HG03432 (cell line): ENCODE data around the gene TEKTIP1.
"Not testable (repeated sequence)": the region's sequence is repeated elsewhere in the genome, so short reads cannot be mapped to it uniquely, and the experiment has no call there.

Experiments
- ATAC-seq: cut with Tn5 transposase; IDR thresholded peaks from one replicate; pipeline ENCODE4 v1.9.1; 2021; ENCODE audit warnings: mild to moderate bottlenecking, moderate library complexity; ENCODE audit not compliant: unreplicated experiment

The TEKTIP1 gene

DNA sequence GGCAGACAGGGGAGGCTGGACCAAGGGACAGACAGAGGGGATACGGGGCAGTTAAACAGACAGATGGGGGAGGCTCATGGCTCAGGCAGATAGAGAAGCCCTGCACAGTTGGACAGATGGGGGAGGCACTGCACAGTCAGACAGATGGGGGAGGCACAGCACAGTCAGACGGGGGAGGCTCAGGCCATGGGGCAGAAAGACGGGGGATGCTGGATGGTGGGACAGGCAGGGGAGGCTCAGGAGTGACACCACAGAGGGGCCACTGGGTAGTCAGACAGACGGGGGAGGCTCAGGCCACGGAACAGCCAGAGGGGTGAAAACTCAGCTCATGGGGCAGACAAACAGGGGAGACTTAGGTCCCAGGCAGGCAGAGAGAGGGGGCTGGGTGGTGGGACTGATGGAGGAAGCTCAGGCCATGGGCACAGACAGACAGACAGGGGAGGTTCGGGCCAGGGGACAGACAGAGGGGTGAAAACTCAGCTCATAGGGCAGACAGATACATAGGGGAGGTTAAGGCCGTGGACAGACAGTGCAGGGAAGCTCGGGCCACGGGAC, 17.5 kb downstream of the TEKTIP1 start:
- no peak for ATAC-seq

DNA sequence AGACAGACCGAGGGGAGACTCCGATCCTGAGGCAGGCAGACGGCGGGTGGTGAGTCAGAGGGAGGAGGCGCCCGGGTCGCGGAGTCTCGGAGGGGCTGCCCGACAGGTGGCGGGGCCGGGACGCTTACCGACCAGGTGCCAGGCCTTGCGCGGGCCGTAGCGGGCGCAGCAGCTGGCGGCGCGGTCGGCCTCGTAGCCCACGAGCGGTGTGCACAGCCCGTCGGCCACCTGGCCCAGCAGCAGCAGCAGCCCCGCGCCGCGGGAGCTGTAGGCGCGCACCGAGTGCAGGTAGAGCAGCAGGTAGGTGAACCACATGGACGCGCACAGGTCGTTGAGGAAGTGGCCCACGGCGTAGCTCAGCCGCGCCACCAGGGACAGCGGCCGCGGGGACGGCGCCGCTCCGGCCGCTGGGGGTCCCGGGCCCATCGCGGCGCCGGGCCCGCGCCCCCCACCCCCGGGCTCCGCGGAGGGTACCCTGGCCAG, 18.0 kb downstream of the TEKTIP1 start:
- no peak for ATAC-seq

DNA sequence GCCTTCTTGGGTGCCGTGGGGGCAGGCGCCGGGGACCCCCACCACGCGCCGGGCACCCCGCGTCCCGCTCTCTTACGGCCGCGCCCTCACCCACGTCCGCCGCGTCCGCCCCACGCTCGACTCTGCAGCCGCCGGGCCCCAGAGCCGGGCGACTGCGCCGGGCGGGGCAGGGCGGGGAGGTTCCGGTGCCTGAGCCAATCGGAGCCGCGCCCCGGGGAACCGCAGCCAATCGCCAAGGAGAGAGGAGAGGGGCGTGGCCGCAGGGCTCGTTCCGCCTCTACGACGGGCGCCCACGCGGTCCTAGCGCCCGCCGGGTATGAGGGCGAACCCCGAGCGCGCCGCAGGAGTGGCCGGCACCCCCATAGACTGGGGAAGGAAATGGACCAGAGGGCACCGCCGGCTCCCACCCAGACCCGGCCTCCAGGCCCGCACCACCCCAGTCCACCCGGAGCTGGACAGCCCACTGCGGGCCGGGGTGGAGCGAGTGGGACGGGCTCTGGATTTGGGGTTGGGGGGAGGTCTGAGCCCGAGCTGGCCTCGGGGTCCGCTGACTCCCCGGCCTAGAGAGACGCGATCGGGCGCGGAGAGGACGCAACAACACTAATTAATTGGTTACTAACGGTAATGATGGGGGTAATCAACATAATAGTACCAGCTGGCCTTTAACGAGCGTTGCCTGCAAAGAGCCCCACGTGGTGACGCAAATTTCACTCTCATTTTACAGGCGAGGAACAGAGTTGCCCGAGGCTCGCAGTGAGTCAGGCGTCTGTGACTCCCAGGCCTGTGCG, 18.7 kb downstream of the TEKTIP1 start, which contains the start of gene MFSD12:
TSS of gene MFSD12 (minus strand) at position 126 of the 788 bp plus-strand sequence. CDS start 183 bp downstream, outside the sequence.
- peak; percentile 84 for ATAC-seq

DNA sequence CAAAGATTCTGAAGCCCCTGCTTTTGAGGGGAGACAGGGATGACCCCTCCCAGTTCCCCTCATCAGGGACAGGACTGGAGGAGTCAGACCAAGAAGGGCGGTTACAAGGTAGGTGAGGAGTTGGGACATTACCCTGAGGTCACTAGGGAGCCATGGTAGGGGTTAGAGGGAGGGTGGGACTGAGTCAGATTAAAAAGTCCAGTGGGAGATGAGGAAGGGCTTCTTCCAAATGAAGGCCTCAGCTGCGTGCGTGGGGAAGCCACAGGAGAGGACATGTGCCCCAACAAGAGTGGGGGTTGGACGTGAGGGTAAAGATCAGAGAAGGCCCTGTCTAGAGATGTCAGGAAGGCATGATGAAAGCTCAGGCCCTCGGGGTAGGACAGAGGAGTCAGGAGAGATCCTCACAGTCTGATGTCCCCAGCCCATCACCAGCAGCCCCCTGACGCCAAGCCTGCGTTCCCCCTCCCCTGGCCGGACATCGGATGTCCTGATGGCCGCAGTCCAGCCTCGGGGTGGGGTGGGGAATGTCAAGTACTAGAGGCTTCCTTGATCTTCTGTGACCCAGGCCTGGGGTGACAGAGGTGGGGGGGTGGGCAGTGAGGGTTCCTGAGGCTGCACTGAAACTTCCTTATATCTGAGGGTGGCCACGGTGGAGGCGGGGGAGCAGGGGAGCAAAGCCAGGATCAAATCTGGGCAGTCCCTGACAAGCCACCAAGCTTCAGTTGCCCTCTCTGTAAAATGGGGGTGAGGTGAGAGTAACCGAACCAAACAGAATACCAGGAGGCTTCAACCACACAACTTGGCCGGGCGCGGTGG, 24.9 kb downstream of the TEKTIP1 start:
- ATAC-seq, result no peak

DNA sequence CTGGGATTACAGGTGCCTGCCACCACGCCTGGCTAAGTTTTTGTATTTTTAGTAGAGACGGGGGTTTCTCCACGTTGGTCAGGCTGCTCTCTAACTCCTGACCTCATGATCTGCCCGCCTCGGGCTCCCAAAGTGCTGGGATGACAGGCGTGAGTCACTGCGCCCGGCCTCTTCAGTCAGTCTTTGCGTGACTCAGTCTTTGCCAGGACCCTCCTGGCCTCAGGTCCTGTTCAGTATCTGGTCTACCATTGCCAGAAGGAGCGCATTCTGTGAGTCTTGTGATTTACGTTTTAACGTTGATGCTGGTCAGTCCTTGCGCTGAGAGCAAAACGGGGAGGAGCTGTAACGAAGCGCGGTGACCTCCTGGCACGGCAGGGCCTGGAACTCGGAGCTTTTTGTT, 26.2 kb downstream of the TEKTIP1 start:
- no peak for ATAC-seq

DNA sequence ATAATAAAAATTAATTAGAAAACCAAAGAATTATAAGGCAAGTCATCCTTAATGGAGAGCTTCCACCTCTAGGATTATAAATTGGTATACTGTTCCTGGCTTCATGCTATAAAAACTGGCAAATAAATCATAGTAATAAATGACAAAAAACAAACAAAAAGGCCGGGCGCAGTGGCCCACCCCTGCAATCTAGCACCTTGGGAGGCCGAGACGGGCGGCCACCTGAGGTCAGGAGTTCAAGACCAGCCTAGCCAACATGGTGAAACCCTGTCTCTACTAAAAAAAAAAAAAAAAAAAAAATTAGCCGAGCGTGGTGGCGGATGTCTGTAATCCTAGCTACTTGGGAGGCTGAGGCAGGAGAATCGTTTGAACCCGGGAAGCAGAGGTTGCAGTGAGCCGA, 31.1 kb downstream of the TEKTIP1 start:
- ATAC-seq, result not testable (repeated sequence)

DNA sequence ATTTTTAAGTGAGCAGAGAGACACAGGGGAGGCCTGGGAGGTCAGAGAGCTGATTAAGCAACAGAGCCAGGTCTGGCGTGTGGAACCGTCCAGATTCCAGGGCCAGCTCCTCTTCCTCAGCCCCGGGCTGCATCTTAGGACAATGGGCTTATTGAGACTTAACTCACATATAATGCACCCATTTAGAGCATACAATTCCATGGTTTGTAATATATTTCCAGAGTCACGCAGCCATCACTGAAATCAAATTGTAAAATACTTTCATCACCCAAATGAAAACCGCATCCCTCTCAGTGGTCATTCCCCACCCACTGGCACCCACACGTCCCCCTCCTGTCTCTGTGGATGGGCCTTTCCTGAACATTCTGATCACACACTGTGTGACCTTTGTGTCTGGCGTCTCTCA, 31.6 kb downstream of the TEKTIP1 start:
- ATAC-seq, result no peak

DNA sequence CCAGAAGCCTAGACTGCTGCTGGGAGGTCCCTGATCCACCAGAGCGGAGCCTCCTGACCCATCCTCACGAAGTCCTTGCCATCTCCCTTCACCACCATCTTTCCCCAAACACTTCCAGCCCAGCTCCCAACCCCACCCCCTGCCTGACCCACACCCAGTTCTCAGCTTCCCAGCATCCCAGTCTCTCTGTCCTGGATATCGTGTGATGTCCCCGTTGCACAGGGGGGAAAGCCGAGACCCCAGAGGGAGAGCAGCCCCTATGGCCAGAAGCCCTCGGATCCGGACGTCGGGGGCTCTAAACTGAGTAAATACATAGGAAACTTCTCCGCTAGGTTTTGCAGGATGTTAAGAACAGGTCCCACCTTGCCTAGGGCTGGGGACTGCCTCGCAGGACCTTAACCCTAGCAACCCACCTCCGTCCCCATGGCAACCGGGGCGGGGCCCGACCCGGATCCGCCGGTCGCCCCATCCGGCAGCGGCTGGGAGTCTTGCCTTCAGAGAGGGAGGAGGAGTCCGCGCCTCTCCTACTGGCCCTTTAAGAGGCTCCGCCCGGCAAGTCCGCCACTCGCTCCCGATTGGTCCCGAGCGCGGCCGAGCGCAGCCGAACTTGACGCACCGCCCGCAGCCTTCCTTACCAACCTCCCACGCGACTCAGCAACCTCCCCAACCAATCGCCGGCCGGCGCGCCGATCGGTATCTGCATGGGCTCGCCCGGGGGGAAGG, 33.3 kb downstream of the TEKTIP1 start:
- peak; percentile 86 for ATAC-seq

DNA sequence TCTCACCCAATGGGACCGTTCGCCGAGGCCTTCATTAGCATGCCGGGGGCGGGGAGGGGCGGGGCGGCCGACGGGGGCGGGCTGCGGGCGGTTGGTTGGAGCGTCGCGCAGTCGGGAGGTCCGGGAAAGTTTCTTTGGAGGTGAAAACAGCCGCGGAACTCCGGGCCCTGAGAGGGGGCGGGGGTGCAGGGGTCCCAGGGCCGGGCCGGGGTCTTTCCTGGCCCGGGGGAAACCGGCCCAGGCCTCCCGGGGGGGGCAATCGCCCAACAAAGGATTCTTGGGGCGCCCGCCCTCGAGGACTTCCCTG, 33.8 kb downstream of the TEKTIP1 start, which contains the start of gene HMG20B:
TSS of gene HMG20B (plus strand) at position 90 of the 307 bp plus-strand sequence. CDS start 366 bp downstream, outside the sequence.
- ATAC-seq, result no peak

DNA sequence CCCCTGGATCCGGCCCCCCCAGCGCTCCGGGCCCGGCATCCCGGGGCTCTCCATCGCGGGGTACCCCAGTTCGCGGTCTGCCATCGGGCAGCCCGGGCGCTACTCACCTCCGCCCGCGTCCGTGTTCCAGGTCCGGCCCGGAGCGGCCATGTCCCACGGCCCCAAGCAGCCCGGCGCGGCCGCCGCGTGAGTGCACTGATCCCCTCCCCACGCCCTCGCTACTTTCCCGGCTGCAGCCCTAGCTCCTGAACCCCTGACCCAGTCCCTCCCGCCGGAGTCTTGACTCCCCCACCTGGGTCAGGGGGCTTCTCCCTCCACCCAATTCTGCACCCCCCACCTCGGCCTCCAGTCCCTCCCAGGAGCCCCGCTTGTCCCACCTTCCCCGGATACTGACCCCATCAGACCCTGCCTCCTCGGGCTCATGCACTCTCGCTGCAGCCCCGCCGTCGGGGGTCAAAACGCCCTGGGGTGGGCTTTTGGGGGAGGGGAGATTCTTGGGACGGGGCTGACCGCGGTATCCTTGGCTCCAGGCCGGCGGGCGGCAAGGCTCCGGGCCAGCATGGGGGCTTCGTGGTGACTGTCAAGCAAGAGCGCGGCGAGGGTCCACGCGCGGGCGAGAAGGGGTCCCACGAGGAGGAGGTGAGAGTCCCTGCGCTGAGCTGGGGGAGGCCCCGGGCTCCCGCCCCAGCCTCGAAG, 34.3 kb downstream of the TEKTIP1 start:
- peak; percentile 13 for ATAC-seq

DNA sequence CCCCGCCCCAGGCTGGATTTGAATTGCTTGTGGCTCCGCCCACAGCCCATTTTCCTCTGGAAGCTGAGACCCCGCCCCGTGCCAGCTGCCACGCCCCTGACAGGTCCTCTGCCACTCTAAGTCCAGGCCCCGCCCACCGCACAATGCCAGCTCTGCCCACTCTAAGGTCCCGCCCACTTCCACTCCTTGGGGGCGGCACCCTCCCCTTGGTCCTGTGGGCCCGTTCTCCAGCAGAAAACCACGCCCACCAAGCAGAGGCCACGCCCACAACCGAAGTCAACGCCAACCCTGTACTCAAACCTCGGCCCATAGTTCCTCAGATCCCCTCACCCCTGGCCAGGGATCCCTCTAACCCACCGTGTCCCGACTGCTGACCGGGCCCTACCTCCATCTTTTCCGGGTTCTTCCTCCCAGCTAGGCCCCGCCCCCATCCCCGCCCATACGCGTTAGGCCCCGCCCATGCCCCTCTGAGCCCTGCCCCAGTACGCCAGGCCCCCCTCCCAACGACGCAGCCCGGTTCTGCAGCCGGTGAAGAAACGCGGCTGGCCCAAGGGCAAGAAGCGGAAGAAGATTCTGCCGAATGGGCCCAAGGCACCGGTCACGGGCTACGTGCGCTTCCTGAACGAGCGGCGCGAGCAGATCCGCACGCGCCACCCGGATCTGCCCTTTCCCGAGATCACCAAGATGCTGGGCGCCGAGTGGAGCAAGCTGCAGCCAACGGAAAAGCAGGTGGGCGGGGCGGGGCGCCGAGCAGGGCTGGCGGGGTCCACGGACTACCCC, 35.1 kb downstream of the TEKTIP1 start:
- no peak for ATAC-seq

DNA sequence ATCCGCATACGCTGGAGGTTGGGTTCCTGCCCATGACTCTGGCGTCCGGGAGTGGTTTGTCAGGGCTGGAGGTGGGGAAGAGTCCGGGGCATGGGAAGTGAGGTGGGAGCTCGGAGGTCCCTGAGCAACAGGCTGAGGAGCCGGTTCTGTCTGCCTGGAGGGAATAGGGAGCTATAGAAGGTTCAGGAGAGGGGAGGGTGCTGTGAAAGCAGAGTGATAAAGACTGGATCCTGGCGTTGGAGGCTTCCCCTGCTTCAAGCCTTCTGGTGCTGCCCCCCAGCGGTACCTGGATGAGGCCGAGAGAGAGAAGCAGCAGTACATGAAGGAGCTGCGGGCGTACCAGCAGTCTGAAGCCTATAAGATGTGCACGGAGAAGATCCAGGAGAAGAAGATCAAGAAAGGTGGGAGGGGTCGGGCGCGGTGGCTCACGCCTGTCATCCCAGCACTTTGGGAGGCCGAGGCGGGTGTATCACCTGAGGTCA, 36.3 kb downstream of the TEKTIP1 start:
- ATAC-seq, result no peak

DNA sequence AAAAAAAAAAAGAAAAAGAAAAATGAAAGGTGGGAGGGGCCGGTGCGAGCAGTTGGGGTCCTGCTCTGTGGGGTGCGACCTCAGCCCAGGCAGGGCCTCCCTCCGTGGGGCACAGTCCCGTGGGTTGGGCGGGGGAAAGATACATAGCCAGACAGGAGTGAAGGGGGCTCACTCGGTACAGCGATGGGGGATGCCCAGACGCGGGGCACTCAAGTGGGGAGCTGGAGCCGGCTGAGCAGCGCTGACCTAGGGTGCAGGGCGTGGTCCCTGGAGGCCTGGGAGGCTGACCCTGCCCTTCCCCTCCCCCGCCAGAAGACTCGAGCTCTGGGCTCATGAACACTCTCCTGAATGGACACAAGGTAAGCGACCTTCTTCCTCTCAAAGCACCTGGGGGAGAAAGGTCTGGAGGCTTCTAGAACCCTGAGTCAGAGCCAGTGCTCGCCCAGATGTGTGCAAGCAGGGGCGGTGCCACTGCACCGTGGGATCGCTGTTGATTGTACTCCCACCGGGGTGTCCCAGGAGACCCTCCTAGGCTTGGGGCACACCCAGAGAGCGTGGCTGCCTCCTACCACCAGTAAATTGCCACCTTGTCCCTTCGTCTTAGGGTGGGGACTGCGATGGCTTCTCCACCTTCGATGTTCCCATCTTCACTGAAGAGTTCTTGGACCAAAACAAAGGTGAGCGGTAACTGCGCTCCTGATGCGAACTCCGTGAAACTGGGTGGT, 37.1 kb downstream of the TEKTIP1 start:
- no peak for ATAC-seq

DNA sequence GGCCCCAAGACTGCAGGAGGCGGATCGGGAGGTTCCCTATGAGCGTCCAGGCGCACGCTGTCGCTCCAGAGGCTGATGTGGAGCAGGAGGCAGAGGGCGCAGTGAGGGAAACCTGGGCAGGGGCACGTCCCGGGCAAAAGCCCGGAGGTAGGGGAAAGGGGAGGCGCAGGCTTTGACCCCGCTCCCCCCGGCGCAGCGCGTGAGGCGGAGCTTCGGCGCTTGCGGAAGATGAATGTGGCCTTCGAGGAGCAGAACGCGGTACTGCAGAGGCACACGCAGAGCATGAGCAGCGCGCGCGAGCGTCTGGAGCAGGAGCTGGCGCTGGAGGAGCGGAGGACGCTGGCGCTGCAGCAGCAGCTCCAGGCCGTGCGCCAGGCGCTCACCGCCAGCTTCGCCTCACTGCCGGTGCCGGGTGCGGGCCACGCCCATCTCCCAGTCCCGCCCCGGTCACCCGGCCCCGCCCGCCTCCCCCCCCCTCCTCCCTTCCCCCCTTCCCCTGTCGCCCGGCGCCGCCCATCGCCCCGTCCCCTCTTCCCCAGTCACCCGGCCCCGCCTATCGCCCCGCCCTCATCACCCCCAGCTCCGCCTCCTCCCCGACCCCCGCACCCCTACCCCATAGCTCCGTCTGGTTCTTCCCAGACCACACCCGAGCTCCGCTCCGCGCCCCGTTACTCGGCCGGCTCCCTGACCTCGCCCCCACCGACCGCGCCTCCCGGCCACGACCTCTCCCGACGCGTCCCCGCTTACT, 37.9 kb downstream of the TEKTIP1 start:
- no peak for ATAC-seq

DNA sequence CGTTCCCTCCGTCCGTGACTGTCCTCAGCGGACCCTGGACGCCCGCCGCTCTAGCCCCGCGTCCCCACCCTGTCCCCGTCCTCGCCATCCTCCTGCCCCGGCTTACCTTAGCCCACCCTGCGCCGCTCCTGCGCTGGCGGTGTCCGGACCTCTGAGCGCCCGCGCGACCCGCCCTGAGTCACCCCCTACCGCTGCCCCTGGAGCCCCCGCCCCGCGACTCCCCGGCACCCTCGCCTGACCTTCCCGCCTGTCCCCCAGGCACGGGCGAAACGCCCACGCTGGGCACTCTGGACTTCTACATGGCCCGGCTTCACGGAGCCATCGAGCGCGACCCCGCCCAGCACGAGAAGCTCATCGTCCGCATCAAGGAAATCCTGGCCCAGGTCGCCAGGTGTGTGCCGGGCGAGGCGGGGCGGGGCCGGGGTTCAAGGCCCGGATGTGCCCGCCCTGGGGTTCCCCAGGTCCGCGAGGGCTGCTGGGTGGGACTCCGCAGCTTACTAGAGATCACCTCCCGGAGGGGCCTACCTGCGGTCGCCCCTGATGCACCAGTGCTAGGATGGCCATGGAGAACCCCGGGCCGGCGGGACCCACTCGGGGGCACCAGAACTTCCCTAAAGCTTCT, 38.9 kb downstream of the TEKTIP1 start:
- no peak for ATAC-seq

DNA sequence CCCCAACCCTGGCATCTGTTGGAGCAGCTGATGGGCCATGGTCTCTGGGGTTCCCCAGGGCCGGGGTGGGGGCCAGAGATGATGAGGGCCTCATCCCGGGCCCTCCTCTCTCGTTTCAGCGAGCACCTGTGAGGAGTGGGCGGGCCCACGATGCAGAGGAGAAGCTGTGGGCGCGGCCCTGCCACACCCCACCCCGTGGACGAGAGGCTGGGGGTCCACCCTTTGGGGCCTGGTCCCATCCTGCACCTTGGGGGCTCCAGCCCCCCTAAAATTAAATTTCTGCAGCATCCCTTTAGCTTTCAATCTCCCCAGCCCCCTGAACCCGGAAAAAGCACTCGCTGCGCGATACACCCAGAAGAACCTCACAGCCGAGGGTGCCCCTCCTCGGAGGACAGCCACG, 39.4 kb downstream of the TEKTIP1 start:
- ATAC-seq, result no peak

DNA sequence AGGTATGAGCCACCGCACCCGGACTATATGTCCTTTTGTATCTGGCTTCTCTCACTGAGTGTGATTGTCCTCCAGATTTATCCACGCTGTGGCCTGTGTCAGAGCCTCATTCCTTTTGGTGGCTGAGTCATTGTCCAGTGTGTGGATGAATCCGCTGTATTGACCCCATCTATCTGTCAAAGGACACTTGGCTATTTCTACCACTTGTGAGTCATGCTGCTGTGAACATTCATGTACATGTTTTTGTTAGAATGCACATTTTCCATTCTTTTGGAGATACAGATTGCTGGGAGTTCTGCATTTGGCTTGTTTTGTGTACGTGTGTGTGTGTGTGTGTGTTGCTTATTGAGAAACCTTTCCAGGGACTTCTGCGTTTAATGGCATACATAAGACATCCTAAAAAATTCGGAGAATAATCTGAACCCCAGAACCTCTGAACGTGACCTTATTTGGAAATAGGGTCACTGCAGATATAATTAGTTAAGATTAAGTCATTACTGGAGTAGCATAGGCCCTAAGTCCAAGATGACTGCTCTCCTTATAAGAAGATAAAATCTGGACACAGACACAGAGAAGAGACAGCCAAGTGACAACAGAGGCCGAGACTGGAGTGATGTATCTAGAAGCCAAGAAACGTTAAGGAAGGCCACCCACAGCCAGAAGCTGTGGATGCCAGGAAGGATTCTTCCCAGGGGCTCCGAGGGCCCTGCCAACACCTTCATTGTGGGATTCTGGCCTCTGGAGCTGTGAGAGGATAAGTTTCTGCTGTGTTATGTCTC, 41.4 kb downstream of the TEKTIP1 start:
- no peak for ATAC-seq
